GM19043 (cell line): ENCODE results near the gene MAP4K3.
A peak's percentile ranks its signal among the peaks of the same experiment; 100 is the strongest.

Source experiments
- ATAC-seq: cut with Tn5 transposase; IDR thresholded peaks from one replicate; pipeline ENCODE4 v1.9.1; 2021; ENCODE audit warnings: low read depth; ENCODE audit not compliant: unreplicated experiment

The MAP4K3 gene

GRCh38 chr2:39447266-39448168 is 10.4 kb upstream of the MAP4K3 start:
- no peak for ATAC-seq

DNA sequence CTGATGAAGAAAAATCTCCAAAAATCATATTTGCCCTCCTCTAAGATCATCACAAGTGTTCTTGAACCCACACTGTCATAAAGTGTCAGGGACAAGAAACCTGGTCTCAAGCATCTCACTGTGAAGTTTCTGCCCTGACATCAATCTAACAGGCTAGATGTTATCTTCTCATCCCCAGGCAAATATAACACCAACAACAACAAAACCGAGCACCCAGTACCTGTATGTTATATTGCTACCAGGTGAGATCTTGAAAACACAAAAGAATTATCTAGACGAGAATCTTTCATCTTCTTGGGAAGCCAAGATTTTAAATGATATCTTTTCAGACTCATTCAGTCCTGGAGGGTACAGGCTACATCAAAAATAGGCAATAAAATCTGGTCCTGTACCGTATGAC is 8.8 kb upstream of the MAP4K3 start:
- ATAC-seq: no peak

DNA sequence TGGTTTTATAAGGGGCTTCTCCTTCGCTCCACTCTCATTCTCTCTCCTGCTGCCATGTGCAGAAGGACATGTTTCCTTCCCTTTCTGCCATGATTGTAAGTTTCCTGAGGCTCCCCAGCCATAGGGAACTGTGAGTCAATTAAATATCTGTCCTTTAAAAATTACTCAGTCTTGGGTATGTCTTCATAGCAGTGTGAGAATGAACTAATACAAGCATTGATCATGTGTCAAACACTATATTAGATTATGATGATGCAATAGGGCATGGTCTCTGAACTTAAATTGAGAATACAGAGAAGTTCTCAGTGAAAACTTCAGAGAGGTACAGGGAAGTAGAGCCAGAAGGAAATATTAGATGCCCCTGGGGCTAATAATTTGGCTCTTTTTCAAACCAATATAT is 5.9 kb upstream of the MAP4K3 start:
- ATAC-seq: no peak

DNA sequence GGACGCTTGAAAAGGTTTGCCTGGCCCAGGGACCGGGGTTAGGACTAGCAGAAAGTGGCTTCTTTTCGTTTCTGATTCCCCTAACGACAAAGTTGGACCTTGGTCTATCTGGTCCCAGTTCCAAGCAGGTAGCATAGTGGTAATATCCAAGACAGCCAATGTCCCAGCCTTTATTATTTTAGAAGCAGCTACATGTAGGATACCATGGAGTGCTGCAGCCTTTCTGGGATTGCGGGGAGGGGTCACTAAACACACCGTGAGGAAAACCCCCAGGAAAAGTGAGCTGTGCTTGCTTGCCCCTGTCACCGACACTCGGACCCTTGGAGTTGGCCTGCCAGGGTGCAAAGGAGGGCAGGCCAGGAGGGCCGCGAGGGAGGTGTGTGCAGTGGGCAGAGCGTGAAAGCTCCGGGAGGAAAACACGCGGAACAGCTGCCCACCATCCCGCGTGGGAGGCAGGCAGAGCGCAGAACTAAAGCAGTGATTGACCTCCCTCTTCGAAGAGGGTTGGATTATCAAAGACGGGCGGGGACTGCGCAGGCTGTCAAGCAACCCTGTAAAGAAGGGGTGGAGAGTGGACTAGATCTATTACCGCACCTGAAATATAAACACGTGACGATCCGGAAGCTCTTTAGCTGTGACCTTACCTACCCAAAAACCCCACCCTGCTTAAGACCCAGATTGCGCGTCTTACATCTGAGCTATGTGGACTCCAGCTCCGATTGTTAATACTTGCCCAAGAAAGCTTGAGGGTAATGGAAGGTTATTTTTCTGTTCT is 624 bp upstream of the MAP4K3 start:
- peak; percentile 21 for ATAC-seq

DNA sequence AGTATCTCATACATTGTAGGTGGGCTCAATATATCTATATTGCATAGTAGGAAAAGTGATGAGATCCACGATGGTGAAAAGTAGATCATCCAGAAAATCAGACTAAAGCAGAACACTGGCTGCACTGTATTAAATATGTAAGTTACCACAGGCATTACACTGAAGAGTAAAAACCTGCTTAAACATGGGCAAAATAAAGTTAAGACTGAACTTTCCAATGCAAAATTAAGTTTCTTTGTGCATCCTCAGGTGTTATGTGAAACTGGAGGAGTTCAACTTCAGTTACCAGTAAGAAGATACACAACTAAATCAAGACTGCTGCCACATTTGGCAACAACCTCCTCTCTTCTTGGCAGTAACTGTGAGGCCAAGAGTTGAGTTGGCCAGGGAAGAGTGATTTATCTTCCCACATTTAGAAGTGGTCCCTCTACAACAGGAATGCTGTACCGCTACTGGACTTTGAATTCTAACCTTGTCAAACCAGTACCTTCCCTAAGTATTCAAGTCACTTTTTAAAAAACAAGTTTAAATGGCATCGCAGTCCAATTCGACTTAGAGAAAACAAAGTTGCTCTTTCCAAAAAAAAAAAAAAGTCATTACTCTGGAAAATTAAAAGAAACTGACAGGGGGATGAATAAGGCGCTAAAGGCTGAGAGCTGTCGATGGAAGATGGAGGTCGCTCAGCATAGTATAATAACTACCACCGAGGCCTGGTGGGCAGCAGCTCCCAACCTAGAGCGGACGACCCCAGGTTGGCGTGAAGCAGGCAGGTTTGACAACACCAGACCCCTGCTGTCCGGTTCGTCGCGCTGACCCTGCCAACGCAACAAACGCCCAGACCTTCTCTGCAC is 1.1 kb downstream of the MAP4K3 start:
- ATAC-seq: no peak

DNA sequence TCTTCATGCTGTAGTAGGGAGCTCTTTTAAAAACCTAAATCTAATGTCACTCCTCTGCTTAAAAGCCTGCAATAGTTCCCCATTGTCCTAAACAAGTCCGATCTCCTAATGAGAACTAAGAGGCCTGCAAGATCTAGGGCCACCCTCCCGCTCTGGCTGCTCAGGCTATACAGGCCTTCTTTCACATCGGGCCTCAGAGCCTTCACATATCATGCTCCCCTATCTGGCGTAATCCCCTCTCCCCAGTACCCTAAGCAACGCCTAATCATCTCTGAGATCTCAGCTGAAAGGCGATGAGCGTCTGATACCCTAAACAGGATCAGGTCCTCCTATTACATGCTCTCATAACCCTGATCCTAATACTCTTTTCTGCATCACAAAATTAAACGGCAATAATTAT is 1.9 kb downstream of the MAP4K3 start:
- no peak for ATAC-seq

- no peak for ATAC-seq
Measured at GRCh38 chr2:39434233-39434897, 2.7 kb downstream of the MAP4K3 start.

GRCh38 chr2:39433586-39434195 is 3.4 kb downstream of the MAP4K3 start:
- ATAC-seq: no peak

- no peak for ATAC-seq
Measured at GRCh38 chr2:39432701-39433100, 4.4 kb downstream of the MAP4K3 start.

GRCh38 chr2:39431592-39432316 is 5.3 kb downstream of the MAP4K3 start:
- no peak for ATAC-seq

GRCh38 chr2:39429746-39430145 is 7.3 kb downstream of the MAP4K3 start:
- no peak for ATAC-seq

DNA sequence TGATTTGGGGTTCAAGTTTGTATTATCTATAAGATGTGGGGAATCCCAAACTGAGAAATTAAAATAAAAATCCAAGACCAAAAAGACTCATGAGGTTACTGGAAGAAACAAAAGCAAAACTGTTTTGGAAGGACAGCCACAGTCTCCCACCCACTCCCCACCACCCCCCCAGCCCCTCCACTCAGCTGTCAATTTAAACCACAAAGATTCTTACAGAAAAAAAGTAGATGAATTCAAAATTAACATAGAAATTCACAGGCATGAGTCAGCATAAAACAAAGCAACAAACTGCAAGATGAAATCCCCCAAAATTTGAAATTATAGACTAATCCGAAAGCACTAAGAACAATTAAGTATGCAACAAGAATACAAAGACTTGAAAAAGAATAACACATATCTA is 12.1 kb downstream of the MAP4K3 start:
- no peak for ATAC-seq

DNA sequence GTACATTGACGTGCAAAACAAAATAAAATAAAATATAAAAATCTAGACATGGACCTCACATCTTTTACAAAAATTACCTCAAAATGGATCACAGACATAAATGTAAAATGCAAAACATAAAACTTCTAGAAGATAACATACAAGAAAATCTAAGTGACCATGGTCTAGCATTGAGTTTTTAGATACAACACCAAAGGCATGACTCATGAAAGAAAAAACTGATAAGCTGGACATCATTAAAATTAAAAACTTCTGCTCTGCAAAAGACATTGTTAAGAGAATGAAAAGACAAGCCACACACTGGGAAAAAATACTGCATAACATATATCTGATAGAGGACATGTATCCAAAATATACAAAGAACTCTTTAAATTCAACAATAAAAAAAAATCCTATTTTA is 14.4 kb downstream of the MAP4K3 start:
- no peak for ATAC-seq

- ATAC-seq: no peak
Measured at GRCh38 chr2:39421354-39421753, 15.7 kb downstream of the MAP4K3 start.

GRCh38 chr2:39419282-39420223 is 17.5 kb downstream of the MAP4K3 start:
- no peak for ATAC-seq

DNA sequence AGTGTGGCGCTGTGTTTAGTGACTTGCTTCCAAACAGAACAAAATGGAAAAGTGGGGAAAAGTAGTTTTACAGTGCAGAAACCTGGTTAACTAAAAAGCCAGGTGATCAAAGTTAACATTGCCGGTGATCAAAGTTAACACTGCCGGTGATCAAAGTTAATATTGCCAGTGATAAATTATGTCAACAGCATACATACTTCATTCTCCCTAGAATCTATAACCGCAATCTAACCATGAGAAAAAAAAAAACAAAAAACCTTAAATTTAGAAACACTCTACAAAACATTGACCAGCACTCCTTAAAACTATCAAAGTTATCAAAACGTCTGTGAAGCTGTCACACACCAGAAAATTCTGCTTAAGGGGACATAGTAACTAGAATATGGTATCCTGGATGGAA is 18.6 kb downstream of the MAP4K3 start:
- no peak for ATAC-seq

- ATAC-seq: no peak
Measured at GRCh38 chr2:39416140-39416539, 20.9 kb downstream of the MAP4K3 start.

- no peak for ATAC-seq
Measured at GRCh38 chr2:39413063-39413737, 23.9 kb downstream of the MAP4K3 start.
